Spinal cord (tissue), 10 donors: ENCODE measurements around the gene JAKMIP1. TPM values are rescaled to one million over a fixed set of nuclear protein-coding genes. Genes with fewer than 3 reads are reported as not detected.

ENCODE experiments used
- DNase-seq, 6 donors: peaks; one replicate each; pipeline versions ENCODE4 v3.0.0 to v3.0.0-alpha.2; 2013 to 2015; ENCODE audit warnings: low spot score in 6 of 6, low read depth in 4 of 6
- H3K27ac ChIP-seq: one replicate; pipeline ENCODE4 v1.5.1; 2013; ENCODE audit warnings: low read depth, low read length, control low read depth
- H3K27me3 ChIP-seq: one replicate; pipeline ENCODE4 v1.6.1; 2013; ENCODE audit warnings: low read length; ENCODE audit not compliant: control insufficient read depth, insufficient read depth
- H3K36me3 ChIP-seq: one replicate; pipeline ENCODE4 v1.6.1; 2013; ENCODE audit warnings: low read length; ENCODE audit not compliant: control insufficient read depth, insufficient read depth
- H3K4me1 ChIP-seq: one replicate; pipeline ENCODE4 v1.6.1; 2013; ENCODE audit warnings: low read length; ENCODE audit not compliant: control insufficient read depth, insufficient read depth
- H3K4me3 ChIP-seq: one replicate; pipeline ENCODE4 v1.5.1; 2013; ENCODE audit warnings: low read depth, low read length, control low read depth
- H3K9me3 ChIP-seq: one replicate; pipeline ENCODE4 v1.6.1; 2013; ENCODE audit warnings: low read length; ENCODE audit not compliant: control insufficient read depth, insufficient read depth
- WGBS: methylation state at CpG from one replicate; pipeline ENCODE4 v1.1.5; 2013; ENCODE audit warnings: missing lambda C conversion rate; ENCODE audit not compliant: insufficient coverage; 5-methylcytosine and 5-hydroxymethylcytosine counted together
- polyA plus RNA-seq, 2 donors: library from polyadenylated mRNA; unstranded; fragments of 120-200 nt; gene quantifications; one replicate each; pipeline ENCODE4 v1.2.1, GENCODE V29; 2013; ENCODE audit not compliant: insufficient read length in 2 of 2
- total RNA-seq, 2 donors: library from RNA; depleted of rRNA in 1 of 2; stranded (reverse); fragments of 120-200 nt in 1 of 2; fragments of >200 nt in 1 of 2; gene quantifications; one replicate each; pipeline versions ENCODE4 v1.2.3 to v1.2.4, GENCODE V29; 2013 to 2014
- donor health status: healthy.

The JAKMIP1 gene
- total and polyA plus RNA-seq, 4 donors = 8.2 to 29.7 (median 20.9) TPM

DNA sequence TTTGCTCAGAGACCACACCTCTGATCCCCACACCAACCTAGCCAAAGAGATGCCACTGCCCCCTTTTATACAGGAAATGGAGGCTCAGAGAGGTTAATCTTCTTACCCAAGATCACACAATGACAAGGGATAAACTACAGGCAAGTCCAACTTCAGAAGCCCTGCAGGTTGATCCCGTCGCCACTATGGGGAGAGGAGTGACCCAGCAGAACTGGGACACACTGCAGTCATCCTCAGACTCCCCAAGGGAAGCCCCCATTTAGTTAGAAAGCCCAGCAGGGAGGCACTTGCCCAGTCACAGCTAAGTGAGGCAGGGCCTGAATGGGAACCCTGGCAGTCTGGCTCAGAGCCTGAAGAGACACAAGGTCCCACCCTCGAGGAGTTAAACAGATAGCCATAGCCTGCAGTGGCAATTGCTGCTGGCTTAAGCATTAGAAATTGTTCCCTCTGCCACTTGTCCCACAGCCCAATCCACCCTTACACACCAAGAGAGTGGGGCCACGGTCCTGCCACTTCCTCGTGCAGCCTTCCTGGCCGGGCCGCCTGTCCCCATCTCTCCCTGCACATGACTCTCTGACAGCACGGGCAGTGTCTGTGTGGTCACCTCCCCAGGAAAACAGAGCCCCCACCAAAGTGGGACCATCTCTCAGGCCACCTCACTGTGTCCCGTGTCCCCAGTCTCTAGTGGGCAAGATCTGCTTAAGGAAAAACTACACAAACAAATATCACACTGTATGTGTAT is 2.7 kb downstream of the JAKMIP1 start:
- Histone ChIP-seq H3K9me3 (no peaks in the 10 kb centered on the region), H3K36me3 (peaks cover 10% of the 10 kb centered on the region), H3K27me3 (peaks cover 26% of the 10 kb centered on the region), H3K4me3 (no peak overlapping the region), H3K4me1 (peaks cover 39% of the 10 kb centered on the region), H3K27ac (no peak overlapping the region)
- DNase-seq = no peak
- WGBS = 65% methylated on average over 8 of the region's 9 CpGs

DNA sequence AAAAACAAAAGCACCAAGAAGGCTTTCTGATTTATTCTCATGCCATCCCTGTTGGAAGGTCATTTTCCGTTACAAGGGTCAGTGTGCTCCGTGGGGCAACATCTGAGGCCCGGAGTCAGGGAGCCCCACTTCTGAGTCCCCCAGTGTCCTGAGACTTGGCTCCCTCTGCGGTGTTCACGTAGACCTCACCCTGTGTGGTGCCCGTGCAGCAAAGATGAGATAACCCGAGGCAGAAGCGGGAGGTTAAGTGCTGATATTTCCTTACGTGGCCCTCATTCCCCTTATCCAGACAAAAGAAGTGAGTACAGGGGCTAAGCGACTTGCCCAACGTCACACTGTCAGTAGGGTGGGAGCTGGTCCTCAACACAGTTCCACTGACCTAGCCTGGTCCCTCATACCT is 3.5 kb downstream of the JAKMIP1 start:
- H3K36me3 ChIP-seq = peaks cover 10% of the 10 kb centered on the region
- H3K9me3 ChIP-seq = no peaks in the 10 kb centered on the region
- no peak for DNase-seq
- 86% methylated on average over 8 of the region's 11 CpGs for WGBS
- no peak overlapping the region for H3K27ac ChIP-seq
- H3K4me3 ChIP-seq = no peak overlapping the region
- peaks cover 26% of the 10 kb centered on the region for H3K27me3 ChIP-seq
- peaks cover 39% of the 10 kb centered on the region for H3K4me1 ChIP-seq

DNA sequence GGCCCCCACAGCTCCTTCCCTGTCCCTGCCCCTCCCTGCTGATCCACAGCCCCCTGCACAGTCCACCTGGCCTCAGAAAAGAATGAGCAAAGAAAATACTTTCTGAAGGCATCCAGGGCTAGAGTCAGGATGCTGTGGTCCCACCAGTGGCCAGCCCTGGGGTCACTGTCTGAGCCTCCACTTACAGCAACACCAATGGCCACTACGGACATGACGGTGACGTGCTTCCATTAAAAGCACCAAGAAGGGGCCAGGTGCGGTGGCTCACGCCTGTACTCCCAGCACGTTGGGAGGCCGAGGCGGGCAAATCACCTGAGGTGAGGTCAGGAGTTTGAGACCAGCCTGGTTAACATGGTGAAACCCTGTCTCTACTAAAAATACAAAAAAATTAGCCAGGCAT is 4.0 kb downstream of the JAKMIP1 start:
- WGBS = 100% methylated on average over 1 of the region's 8 CpGs

DNA sequence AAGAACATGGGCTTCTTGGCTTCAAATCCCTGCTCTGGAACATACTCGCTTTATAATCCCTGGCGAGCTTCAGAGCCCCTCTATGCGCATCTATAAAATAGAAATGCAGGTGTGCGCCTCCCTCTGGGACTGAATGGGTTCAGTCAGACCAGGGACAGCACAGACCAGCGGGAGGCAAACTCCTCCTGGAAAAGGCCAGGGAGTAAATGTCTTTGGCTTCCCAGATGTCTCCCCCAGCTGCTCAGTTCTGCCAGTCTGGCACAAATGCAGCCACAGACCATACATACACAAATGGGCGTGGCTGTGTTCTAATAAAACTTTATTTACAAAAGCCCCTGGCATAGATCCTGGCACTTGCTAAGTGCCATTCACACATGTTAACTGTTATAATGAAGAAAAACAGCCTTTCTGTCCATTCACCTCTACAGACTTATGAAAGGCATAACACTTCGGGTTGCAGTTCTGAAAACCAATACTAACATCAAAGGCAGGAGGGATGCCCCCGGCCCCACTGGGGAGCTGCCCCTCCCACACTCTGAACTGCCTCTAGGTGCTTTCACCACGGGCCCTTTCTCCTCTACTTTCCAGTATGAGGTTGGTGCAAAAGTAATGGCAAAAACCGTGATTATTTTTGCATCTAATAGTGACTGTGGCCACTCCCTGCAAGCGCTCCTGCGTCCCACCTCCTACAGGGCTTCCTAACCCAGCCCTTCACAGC is 4.6 kb downstream of the JAKMIP1 start:
- 68% methylated on average over 6 of the region's 12 CpGs for WGBS
- Histone ChIP-seq H3K27ac (no peak overlapping the region), H3K36me3 (peaks cover 10% of the 10 kb centered on the region), H3K4me3 (no peak overlapping the region), H3K4me1 (peaks cover 35% of the 10 kb centered on the region), H3K9me3 (no peaks in the 10 kb centered on the region), H3K27me3 (peaks cover 23% of the 10 kb centered on the region)
- DNase-seq = no peak

More for the DNA sequence above, 4.0 kb downstream of the JAKMIP1 start:
- H3K27ac ChIP-seq = no peak overlapping the region
- H3K36me3 ChIP-seq = peaks cover 10% of the 10 kb centered on the region
- no peak for DNase-seq
- peaks cover 39% of the 10 kb centered on the region for H3K4me1 ChIP-seq
- H3K9me3 ChIP-seq = no peaks in the 10 kb centered on the region
- H3K4me3 ChIP-seq = no peak overlapping the region
- peaks cover 26% of the 10 kb centered on the region for H3K27me3 ChIP-seq

DNA sequence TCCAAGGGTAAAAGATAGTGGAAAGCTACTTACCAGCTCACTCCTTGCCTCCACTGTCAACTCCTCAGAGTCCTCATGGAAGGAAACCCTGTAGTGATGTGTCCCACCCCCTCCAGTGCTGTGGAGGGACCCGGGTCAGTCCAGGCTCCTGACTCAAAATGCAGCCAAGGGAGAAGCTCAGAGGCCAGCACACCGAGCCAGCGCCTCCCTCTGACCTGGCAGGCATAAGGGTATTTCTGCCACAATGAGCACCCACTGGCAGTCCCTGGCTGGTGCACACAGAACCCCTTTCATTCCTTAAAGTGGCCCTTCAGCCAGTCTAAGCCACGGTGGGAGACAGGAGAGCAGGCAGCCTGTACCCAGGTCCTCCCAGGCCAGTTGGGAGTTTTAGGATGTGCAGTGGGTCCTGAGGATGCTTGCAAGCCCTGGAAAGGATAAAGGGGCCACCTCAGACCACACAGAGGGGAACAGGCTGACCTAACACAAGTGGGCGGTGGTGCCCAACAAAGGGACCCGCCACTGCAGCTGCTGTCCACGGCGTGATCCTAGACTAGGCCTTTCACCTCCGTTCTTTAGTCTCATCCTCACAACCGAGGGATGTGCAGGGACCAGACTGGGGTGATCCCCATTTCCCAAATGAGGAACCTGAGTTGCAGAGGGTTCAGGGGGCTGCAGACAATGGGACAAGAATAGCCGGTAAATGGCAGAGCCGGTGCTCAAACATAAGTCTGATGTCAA is 5.7 kb downstream of the JAKMIP1 start:
- Histone ChIP-seq H3K9me3 (no peaks in the 10 kb centered on the region), H3K27me3 (peaks cover 23% of the 10 kb centered on the region), H3K36me3 (peaks cover 11% of the 10 kb centered on the region), H3K27ac (no peak overlapping the region), H3K4me3 (no peak overlapping the region), H3K4me1 (peaks cover 31% of the 10 kb centered on the region)
- 72% methylated on average over 10 of the region's 12 CpGs for WGBS
- DNase-seq = peak in 1 of 6 donors; percentile 28

GRCh38 chr4:6193399-6193798 is 7.0 kb downstream of the JAKMIP1 start:
- Histone ChIP-seq H3K4me3 (no peak overlapping the region), H3K9me3 (no peaks in the 10 kb centered on the region), H3K4me1 (peaks cover 23% of the 10 kb centered on the region), H3K27ac (no peak overlapping the region), H3K27me3 (peaks cover 13% of the 10 kb centered on the region), H3K36me3 (peaks cover 10% of the 10 kb centered on the region)
- peak in 1 of 6 donors; percentile 27 for DNase-seq
- 79% methylated on average over 10 of the region's 11 CpGs for WGBS

- Histone ChIP-seq H3K9me3 (no peaks in the 10 kb centered on the region), H3K27ac (no peak overlapping the region), H3K27me3 (peaks cover 2% of the 10 kb centered on the region), H3K36me3 (peaks cover 10% of the 10 kb centered on the region), H3K4me1 (peaks cover 18% of the 10 kb centered on the region), H3K4me3 (no peak overlapping the region)
- WGBS = 93% methylated on average over 4 of the region's 9 CpGs
- DNase-seq = no peak
These were observed 8.1 kb downstream of the JAKMIP1 start for GRCh38 chr4:6192245-6192644.

DNA sequence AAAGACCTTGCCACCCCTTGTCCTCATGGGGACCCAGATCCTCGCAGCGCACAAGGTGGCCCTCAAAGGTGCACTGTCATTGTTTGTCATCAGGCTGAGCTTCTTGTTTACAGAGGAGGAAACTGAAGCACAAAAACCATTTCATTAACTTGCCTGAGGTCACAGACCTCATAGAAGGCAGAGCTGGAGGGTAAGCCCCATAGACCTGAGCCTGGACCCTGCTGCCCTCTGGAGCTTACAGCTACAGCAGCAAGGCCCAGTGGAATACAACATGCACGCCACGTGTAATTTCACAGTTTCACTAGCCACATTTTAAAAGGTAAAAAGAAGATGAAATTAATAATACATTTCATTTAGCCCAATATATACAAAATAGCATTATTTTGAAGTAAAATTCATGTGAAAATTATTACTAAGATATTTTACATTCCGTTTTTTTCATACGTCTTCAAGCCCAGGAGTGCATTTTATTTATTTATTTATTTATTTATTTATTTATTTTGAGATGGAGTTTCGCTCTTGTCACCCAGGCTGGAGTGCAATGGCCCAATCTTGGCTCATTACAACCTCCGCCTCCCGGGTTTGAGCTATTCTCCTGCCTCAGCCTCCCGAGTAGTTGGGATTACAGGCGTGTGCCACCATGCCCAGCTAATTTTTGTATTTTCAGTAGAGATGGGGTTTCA is 8.8 kb downstream of the JAKMIP1 start:
- peaks cover 10% of the 10 kb centered on the region for H3K36me3 ChIP-seq
- H3K4me3 ChIP-seq = no peak overlapping the region
- H3K27ac ChIP-seq = no peak overlapping the region
- H3K27me3 ChIP-seq = no peaks in the 10 kb centered on the region
- peaks cover 18% of the 10 kb centered on the region for H3K4me1 ChIP-seq
- DNase-seq = no peak
- no peaks in the 10 kb centered on the region for H3K9me3 ChIP-seq
- WGBS = 93% methylated on average over 2 of the region's 11 CpGs

DNA sequence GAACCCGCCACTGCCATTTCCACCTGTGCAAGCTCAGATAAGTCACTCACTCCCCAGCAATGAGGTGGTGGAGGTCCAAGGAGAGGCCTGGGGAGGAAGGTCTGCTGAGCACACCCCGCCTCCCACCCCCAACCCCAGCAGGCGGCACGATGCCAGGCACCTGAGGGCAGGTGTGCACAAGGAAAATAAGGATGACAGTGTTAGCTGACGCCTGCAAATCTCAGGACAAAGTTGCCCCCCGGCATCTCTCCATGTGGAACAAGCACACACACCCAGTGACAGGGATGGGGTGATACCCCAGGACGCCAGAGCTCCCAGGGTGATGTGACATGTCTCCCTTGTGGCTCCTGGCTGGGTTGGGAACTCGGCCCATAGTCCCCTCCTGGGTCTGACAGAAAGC is 9.9 kb downstream of the JAKMIP1 start:
- Histone ChIP-seq H3K9me3 (no peaks in the 10 kb centered on the region), H3K4me3 (no peak overlapping the region), H3K4me1 (peaks cover 18% of the 10 kb centered on the region), H3K36me3 (peaks cover 10% of the 10 kb centered on the region), H3K27me3 (no peaks in the 10 kb centered on the region), H3K27ac (no peak overlapping the region)
- DNase-seq = no peak
- 95% methylated on average over 6 of the region's 8 CpGs for WGBS
